Adrenal gland (tissue), 5 donors: ENCODE data around the gene STAT1.

Source experiments
- POLR2A ChIP-seq, 2 donors: fragments of 450-650 bp; IDR thresholded peaks; one replicate each; pipeline ENCODE4 v1.6.1; 2017; ENCODE audit warnings: antibody characterized with exemption in 2 of 2, mild to moderate bottlenecking in 2 of 2, moderate library complexity in 1 of 2
- TF ChIP-seq, protein P1 (sequence below), 6 experiments: fragments of 450-650 bp in 4 of 6; fragments of 200-600 bp in 2 of 6; sonication (generic) in 1 of 6; IDR thresholded peaks; 1 replicate in 5 of 6; 2 replicates in 1 of 6; pipeline versions ENCODE4 v1.5.1 to v1.8.0; 2016 to 2021; ENCODE audit warnings: antibody characterized with exemption in 6 of 6, mild to moderate bottlenecking in 2 of 6, moderate library complexity in 1 of 6
- donor health status: DM: no; HTN: no; CAD: no.

DNA sequence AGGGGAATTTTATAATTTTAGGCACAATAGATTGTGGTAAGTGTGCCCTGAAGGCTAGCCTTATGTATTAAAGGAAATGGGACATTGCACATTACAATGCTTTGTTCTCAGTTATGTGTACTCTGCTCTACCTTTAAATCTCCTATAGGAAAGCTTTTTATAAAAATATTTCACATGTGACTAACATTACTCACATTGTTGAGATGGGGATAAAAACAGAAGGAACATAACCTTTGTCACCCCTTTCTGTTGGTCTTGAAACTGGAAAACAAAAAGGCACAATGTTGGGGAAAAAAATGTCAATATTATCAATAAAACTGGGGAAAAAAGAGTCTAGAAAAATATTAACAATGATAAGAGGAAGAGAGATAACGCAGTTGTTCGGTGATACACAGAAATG is 17.3 kb upstream of the STAT1 start:
- no peak for TF ChIP-seq POLR2A (IDR thresholded peaks at IDR 0.05)
- TF ChIP-seq, protein P1, sequence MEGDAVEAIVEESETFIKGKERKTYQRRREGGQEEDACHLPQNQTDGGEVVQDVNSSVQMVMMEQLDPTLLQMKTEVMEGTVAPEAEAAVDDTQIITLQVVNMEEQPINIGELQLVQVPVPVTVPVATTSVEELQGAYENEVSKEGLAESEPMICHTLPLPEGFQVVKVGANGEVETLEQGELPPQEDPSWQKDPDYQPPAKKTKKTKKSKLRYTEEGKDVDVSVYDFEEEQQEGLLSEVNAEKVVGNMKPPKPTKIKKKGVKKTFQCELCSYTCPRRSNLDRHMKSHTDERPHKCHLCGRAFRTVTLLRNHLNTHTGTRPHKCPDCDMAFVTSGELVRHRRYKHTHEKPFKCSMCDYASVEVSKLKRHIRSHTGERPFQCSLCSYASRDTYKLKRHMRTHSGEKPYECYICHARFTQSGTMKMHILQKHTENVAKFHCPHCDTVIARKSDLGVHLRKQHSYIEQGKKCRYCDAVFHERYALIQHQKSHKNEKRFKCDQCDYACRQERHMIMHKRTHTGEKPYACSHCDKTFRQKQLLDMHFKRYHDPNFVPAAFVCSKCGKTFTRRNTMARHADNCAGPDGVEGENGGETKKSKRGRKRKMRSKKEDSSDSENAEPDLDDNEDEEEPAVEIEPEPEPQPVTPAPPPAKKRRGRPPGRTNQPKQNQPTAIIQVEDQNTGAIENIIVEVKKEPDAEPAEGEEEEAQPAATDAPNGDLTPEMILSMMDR (IDR thresholded peaks at IDR 0.05), result no peak
